Hematopoietic multipotent progenitor cell treated with erythropoietin and hydrocortisone succinate and interleukin-3 and kit ligand, for 17 days (in vitro differentiated cells): ENCODE data around the gene NKTR.

Experiments
- DNase-seq: peaks from one replicate; pipeline ENCODE4 v3.0.0-alpha.2; 2015; ENCODE audit warnings: low spot score

NKTR gene

GRCh38 chr3:42696356-42697288 is 96.1 kb downstream of the NKTR start:
- DNase-seq: no peak

GRCh38 chr3:42697289-42698051 is 97.0 kb downstream of the NKTR start:
- DNase-seq: no peak
